ENCODE measurements around the gene CFAP70.
A peak's percentile ranks its signal among the peaks of the same experiment; 100 is the strongest.
"Not testable (repeated sequence)": the region's sequence is repeated elsewhere in the genome, so short reads cannot be mapped to it uniquely, and the experiment has no call there.

The CFAP70 gene

DNA sequence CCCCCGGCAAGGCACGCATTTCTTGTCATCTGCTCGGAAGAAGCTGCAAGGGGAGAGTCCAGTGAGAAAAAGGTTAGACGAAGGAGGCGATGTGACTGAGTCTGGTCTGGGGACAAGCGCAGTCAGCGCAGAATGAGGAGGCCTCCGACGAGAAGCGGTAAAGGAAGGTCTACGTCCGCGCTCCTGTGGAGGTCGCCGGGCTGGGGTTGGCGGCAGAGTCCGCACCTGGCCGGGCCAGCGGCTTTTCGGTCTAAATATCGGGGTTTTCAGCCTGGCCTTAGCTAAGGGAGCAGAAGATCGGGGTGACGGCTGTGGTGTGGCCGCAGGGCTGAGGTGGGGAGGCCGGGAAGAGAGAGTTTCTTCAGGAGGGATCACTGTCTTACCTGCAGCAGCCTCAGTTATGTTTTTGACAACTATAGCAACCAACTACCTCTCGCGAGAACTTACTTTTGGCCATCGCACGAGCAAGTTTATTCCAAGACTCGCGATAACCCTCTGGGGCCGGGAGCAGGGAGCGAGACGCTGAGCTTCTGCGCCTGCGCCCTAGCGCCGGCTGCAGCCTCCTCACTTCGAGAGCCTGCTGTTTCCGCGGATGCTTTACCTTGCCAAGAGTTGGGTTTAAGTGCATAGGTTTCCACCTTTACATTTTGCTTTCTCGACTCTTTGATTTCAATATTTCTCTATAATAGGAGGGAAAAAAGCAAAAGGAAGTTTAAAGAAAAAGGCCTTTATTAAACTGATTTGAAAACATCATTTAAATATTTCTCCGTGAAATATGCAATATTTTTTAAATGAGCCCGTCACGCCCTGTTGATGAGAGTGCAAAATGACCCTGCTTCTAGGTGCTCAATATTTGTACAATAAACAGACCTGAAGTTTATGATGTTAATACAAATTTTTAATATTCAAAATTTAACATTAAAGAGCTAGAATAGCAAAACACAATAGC is at the start of gene CFAP70:
TSS of gene CFAP70 (minus strand) at position 534 of the 949 bp plus-strand sequence. CDS start 4,068 bp downstream, outside the sequence.
- DNase-seq: peak; percentile 91 to 93

GRCh38 chr10:73408061-73408460 is 49.4 kb upstream of the CFAP70 start:
- no peak for DNase-seq

GRCh38 chr10:73407495-73407894 is 48.8 kb upstream of the CFAP70 start:
- DNase-seq: no peak

GRCh38 chr10:73406846-73407245 is 48.2 kb upstream of the CFAP70 start:
- DNase-seq: no peak

DNA sequence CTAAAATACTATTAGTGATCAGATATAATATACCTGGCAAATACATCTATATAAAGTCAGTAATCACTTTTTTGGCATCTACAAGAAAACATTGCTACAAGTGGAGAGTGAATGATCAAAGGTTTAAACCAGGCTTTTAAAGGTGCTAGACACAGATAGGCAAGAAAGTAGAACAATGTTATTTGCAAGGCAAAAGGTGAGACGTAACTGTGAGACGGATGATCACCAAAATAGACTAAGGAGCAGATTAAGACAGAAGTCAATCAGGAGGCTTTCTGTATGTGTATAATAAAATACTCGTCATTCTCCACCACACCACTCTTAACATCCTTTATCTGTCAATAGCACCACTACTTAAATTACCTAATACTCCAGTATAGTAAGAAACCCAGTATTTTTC is 46.9 kb upstream of the CFAP70 start:
- no peak for DNase-seq

GRCh38 chr10:73404690-73405089 is 46.0 kb upstream of the CFAP70 start:
- no peak for DNase-seq

GRCh38 chr10:73401636-73402035 is 43.0 kb upstream of the CFAP70 start:
- no peak for DNase-seq

GRCh38 chr10:73399063-73399462 is 40.4 kb upstream of the CFAP70 start:
- no peak for DNase-seq

DNA sequence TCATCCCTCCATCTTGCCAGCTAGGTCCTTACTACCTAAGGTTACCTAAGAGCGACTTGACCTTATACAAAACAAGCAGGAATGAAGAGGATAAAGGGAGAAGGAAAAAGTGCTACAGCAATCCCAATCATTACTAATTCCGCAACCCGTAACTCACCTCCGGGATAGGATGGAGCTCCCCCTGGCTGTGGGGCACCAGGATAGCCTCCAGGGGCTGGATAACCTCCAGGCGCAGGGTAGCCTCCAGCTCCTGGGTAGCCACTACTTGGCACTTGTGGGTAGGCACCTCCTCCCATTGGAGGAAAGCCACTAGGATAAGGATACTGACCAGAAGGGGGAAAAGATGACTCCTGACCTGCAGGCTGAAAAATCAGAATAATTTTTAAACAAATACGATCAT is 39.4 kb upstream of the CFAP70 start:
- DNase-seq: no peak

GRCh38 chr10:73394325-73394724 is 35.7 kb upstream of the CFAP70 start:
- not testable (repeated sequence) for DNase-seq

DNA sequence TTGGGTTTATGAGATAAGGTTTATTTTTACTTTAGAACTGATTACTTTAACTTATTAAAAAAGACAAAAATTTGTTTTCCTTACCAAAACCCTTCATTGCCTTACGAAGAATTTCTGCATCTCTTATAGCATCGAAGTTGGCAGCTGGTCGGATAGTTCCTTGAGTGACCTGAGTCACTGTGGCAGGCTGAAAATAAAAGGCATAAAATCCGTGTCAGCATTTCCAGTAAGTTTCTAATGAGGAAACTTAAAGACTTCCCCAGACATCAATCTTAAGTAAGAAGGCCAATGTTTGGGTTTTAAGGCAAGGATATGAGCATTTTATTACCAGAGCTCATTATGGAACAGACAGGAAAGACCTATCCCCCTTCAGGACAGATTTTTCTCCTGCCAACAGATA is 29.6 kb upstream of the CFAP70 start:
- DNase-seq: no peak

GRCh38 chr10:73386583-73386982 is 27.9 kb upstream of the CFAP70 start:
- DNase-seq: no peak

- no peak for DNase-seq
Measured at GRCh38 chr10:73379064-73379748, 20.5 kb upstream of the CFAP70 start.

- DNase-seq: no peak
Measured at GRCh38 chr10:73376679-73377078, 18.0 kb upstream of the CFAP70 start.

GRCh38 chr10:73368238-73368637 is 9.6 kb upstream of the CFAP70 start:
- DNase-seq: peak; percentile 31 to 32

GRCh38 chr10:73366381-73367298 is 8.0 kb upstream of the CFAP70 start:
- DNase-seq: no peak

DNA sequence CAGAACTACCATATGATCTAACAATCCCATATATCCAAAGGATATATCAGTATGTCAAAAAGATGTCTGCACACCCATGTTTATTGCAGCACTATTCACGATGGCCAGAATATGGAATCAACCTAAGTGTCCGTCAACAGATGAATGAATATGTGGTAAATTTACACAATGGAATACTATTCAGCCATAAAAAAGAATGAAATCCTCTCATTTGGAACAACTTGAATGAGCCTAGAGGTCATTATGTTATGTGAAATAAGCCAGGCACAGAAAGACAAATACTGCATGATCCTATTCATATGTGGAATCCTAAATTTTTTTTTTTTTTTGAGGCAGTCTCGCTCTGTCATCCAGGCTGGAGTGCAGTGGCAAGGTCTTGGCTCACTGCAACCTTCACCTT is 6.3 kb upstream of the CFAP70 start:
- no peak for DNase-seq

DNA sequence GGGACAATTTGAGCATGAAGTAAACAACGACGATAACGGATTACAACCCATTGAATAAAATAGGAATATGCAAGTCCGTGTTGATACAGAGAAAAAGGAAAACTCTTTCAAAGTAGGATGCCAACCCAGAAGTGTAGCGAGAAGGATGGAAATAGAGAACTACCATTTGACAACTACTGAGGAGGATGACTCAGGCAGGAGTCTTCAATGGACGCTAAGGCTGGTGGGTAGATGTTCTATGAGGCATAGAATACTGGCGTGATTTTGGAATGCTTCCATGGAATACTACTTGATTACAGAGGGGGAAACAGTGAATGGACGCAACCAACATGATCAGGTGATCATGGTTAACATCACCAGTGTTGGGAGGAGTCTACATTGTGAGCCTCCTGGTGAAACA is 828 bp upstream of the CFAP70 start:
- DNase-seq: no peak

DNA sequence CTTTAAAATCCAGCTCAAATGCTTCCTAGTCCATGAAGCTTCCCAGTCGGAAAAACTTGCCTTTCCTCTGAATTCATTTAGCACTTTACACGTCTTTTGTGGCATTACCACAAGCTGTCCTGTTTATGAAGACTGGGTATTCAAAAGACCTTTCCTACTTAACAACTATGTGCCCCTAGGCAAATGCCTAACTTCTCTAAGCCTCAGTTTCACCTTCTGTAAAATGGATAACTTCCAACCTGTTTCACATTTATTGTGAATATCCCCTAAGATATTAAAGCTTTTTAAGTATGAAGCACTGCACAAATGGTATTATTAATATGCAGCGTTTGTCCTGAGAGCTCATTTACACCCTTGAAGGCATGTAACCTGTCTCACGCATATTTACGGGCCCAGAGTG is 843 bp downstream of the CFAP70 start:
- no peak for DNase-seq

DNA sequence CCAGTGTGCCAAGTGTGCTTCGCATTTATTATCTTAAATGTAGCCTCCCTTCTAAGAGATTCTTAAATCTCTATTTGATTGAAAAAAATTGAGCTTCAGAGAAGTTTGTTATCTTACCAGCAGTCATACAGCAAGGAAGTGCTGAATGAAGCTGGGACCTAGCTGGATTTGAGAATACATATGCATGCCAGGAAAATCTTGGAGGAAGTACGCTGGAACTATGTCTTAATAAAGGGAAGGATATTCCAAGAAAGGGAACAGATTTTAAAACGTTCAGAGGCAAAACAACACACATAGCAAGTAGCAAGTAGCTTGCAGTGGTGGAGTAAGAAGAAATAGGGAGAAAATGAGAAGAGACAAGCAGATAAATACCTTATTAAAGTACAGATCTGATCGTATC is 1.5 kb downstream of the CFAP70 start:
- no peak for DNase-seq

DNA sequence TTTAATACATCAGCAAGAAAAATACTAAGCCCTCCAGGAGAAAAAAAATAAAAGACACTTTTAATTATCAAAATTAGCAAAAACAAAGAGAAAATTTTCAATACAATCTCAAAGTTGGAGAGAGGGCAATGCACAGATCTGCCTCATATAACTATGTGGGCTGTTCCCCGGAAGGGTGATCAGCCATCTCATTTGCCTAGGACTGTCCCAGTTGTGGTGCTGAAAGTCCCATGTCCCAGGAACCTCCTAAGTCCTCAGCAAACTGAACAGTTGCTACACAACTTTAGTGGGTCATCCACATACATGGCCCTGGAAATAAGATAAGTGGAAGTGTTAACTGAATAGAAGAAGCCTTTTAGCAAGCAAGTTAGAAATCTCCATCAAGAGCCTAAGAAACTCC is 14.4 kb downstream of the CFAP70 start:
- DNase-seq: no peak

GRCh38 chr10:73340121-73340520 is 18.5 kb downstream of the CFAP70 start:
- no peak for DNase-seq

- DNase-seq: no peak
Measured at GRCh38 chr10:73339436-73339835, 19.2 kb downstream of the CFAP70 start.

All from activated T-cell treated with anti-CD3 and anti-CD28 coated beads, Interleukin-2, amount 50 U/mL, for 48 hours (primary cell).